22Rv1 (cell line): ENCODE results near the gene SIK2.

ENCODE experiments used
- H3K27ac ChIP-seq: fragments of 450-650 bp; 2 replicates; pipeline ENCODE4 v1.5.1; 2017
- ZFX ChIP-seq: fragments of 450-650 bp; IDR thresholded peaks from 2 replicates; pipeline ENCODE4 v1.6.1; 2017; ENCODE audit warnings: antibody characterized with exemption, borderline replicate concordance
- TF ChIP-seq, protein P1 (sequence below): fragments of 450-650 bp; IDR thresholded peaks from 2 replicates; pipeline ENCODE4 v1.5.1; 2017; ENCODE audit warnings: mild to moderate bottlenecking

The SIK2 gene

DNA sequence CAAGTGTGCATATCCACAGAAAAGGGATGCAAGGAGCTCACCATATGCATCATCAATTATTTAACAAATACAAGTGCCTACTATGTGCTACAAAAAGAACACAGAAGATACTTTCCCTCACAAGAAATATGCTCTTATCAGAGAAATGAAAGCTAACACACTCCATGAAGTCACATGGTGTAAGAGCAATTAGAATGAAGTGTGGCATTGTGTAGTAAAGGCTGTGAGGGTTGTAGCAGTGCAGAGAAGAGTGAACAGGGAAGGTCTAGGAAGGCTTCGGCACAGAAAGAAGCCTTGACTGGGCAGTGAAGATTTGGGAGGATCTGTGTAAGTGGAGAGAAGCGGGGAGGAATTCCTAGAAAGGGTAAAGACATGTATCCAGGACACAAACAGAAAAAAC is 141.5 kb downstream of the SIK2 start:
- TF ChIP-seq, protein P1, sequence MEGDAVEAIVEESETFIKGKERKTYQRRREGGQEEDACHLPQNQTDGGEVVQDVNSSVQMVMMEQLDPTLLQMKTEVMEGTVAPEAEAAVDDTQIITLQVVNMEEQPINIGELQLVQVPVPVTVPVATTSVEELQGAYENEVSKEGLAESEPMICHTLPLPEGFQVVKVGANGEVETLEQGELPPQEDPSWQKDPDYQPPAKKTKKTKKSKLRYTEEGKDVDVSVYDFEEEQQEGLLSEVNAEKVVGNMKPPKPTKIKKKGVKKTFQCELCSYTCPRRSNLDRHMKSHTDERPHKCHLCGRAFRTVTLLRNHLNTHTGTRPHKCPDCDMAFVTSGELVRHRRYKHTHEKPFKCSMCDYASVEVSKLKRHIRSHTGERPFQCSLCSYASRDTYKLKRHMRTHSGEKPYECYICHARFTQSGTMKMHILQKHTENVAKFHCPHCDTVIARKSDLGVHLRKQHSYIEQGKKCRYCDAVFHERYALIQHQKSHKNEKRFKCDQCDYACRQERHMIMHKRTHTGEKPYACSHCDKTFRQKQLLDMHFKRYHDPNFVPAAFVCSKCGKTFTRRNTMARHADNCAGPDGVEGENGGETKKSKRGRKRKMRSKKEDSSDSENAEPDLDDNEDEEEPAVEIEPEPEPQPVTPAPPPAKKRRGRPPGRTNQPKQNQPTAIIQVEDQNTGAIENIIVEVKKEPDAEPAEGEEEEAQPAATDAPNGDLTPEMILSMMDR = no peak
- TF ChIP-seq ZFX = no peak
- no peak overlapping the region for H3K27ac ChIP-seq

DNA sequence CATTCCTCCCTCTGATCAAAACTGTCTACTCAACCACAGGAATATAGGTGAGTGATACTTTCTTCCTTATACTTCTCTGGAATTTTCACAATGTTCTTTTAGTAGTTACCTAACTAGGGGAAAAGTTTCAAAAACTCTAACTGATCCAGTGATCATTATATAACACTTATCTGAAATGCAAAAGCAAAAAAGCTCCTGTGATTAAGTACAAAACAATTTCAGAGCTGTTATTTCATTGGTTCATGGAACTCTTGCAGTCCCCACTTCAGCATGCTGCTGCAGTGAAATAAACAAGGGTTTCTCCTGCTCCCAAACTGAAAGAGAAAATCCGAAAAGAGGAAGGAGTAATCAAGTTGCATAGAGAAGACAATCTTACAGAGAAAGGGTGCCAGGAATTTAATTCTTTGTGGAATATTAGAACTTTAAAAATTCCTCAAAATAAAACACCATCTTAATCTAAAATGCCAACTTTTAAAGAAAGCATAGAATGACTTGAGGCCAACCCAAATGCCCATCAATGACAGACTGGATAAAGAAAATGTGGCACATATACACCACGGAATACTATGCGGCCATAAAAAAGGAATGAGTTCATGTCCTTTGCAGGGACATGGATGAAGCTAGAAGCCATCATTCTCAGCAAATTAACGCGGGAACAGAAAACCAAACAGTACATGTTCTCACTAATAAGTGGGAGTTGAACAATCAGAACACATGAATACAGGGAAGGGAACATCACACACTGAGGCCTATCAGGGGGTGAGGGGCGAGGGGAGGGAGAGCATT is 143.7 kb downstream of the SIK2 start:
- H3K27ac ChIP-seq = no peak overlapping the region
- TF ChIP-seq ZFX = no peak
- TF ChIP-seq, protein P1 = no peak

DNA sequence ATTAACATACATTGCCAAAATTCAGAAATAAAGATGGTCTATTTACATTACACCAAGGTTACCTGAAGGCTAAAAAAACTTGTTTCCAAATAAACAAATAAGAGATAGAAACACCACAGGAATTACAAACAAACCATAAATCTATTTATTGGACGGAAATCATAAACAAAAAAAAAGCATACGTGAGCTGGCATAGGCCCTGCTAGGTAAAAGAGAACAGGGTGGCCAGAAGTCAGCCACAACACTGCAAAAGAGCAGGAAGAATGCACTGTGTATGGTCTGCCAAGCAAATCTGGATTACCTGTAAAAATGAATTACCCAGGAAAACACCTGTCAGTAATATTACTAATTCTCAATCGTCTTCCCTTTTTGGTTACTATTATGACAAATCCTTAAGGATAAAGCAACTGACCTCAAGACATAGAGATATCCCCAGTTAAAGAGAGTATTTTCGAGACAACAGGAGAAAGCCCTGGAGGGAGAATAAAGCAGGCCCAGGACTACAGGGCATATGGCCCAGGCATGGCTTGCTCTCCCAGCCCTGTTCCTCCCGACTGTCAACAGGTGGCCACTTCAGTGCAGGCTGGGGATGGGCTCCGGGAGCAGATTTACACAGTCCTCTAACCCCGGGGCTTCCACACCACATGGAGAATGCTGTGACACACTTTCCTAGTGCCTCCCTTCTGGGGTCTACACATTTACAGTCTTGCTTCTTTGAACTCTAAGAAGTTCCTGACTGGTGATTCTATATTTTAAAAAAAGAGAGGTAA is 146.0 kb downstream of the SIK2 start:
- no peak for TF ChIP-seq ZFX
- TF ChIP-seq, protein P1 = no peak
- peak overlapping the region; percentile 42 for H3K27ac ChIP-seq

DNA sequence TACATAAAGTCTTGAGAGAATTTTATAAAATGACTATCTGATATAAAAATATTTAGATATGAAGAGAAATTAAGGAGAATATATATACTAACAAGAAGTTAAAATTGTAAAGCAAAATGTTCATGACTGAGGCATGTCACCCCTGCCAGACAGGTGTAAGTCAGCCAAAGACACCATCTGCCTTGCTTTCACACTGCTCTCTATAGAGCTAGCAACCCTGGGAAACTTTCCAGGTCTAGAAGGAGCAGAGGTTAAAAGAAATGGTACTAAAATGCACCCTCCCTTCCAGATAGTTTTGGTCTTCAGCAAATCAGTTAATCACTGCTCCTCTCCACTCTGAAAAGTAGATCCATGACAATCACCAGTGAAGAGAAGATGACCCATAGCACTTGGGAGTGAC is 147.4 kb downstream of the SIK2 start:
- no peak overlapping the region for H3K27ac ChIP-seq
- TF ChIP-seq ZFX = no peak
- TF ChIP-seq, protein P1 = no peak

DNA sequence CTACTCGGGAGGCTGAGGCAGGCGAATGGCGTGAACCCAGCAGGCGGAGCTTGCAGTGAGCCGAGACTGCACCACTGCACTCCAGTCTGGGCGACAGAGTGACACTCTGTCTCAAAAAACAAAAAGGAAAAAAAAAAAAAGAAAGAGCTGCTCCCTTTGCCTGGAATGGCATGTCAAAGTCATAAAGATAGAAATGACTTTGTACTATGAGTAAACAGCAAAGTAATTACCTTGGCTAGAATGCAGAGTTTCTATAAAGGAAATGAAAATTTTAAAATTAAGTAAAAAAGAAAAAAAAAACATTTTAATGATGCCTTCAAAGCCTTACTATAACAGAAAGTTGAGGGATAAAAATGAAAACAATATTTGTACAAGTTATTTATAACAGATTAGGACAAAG is 153.8 kb downstream of the SIK2 start:
- H3K27ac ChIP-seq = no peak overlapping the region
- no peak for TF ChIP-seq ZFX
- TF ChIP-seq, protein P1 = no peak

DNA sequence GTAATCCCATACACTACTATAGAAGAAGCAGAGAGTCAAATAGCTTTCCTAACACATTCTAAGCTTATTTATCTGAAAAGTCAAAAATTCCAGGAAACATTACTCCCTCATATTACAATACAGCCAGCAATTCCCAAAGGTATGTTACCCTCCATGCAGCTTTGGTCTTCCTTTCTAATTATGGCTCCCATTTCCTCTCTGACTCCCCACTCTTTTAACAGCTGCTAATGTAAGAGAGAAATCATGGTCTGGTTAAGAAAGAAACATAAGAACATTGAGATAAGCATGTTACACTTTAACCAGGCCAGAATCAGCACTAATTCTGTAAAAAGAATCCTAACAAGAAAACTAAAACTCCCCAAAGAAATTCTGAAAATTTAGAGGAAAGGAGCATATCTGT is 157.1 kb downstream of the SIK2 start:
- TF ChIP-seq, protein P1 = no peak
- TF ChIP-seq ZFX = no peak
- H3K27ac ChIP-seq = no peak overlapping the region

DNA sequence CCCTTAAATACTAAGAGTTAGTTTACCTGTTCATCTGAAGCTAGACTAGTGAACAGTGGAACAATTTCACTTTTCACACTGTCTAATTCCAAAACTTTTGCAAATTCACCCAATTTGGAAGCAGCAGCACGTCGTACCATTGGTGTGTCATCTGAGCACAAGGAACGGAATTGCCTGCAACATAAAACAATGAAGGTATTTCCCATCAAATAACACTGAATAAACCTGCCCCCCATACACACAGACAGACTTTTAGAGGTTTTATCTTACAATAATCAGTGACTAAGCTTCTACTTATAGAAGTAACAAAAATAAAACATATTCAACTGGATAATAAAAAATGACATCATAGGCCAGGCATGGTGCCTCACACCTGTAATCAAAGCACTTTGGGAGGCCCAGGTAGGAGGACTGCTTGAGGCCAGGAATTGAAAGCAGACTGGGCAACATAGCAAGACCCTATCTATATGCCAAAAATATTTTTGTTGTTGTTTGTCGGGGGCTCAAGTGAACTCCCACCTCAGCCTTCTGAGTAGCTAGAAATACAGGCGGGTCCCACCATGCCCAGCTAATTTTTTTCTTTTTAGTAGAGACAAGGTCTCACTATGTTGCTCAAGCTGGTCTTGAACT is 157.6 kb downstream of the SIK2 start:
- TF ChIP-seq, protein P1 = no peak
- TF ChIP-seq ZFX = no peak
- H3K27ac ChIP-seq = no peak overlapping the region
